ENCODE data around the gene EHBP1L1. TPM values are rescaled to one million over a fixed set of nuclear protein-coding genes. Genes with fewer than 3 reads are reported as not detected.

Gene EHBP1L1
- polyA plus RNA-seq = 100 to 1,000 TPM in 1 of 4 donors, 10 to 100 TPM in 3; 36.1 to 131 (median 62.4) TPM
- long read RNA-seq, donor 1, transcript EHBP1L1-209 (3 exons, 769 nt) = minor isoform, 12 of 63 reads
- long read RNA-seq, donor 1, transcript EHBP1L1-202 (1 exons, 3,169 nt) = major isoform, 38 of 63 reads
- long read RNA-seq, donor 1, partial matches to known transcripts = 12 of 63 reads
- long read RNA-seq, donor 1, other reads (novel, unspliced or antisense) = 0 of 63 reads
- long read RNA-seq, donor 2, transcript EHBP1L1-202 (1 exons, 3,169 nt) = major isoform, 9 of 17 reads
- long read RNA-seq, donor 2, partial matches to known transcripts = 6 of 17 reads
- long read RNA-seq, donor 2, other reads (novel, unspliced or antisense) = 0 of 17 reads
- long read RNA-seq, donor 3, transcript EHBP1L1-202 (1 exons, 3,169 nt) = major isoform, 18 of 43 reads
- long read RNA-seq, donor 3, transcript EHBP1L1-209 (3 exons, 769 nt) = minor isoform, 7 of 43 reads
- long read RNA-seq, donor 3, partial matches to known transcripts = 16 of 43 reads
- long read RNA-seq, donor 3, other reads (novel, unspliced or antisense) = 0 of 43 reads
- long read RNA-seq, donor 4, partial matches to known transcripts = 0 of 1 reads
- long read RNA-seq, donor 4, other reads (novel, unspliced or antisense) = 0 of 1 reads
- long read RNA-seq, donor 5, transcript EHBP1L1-202 (1 exons, 3,169 nt) = major isoform, 9 of 13 reads
- long read RNA-seq, donor 5, partial matches to known transcripts = 0 of 13 reads
- long read RNA-seq, donor 5, other reads (novel, unspliced or antisense) = 0 of 13 reads
- long read RNA-seq, donor 6, transcript EHBP1L1-202 (1 exons, 3,169 nt) = major isoform, 15 of 17 reads
- long read RNA-seq, donor 6, partial matches to known transcripts = 0 of 17 reads
- long read RNA-seq, donor 6, other reads (novel, unspliced or antisense) = 0 of 17 reads
- long read RNA-seq, donor 7 = 0 reads
- long read RNA-seq, donor 8, transcript EHBP1L1-202 (1 exons, 3,169 nt) = major isoform, 11 of 11 reads
- long read RNA-seq, donor 8, partial matches to known transcripts = 0 of 11 reads
- long read RNA-seq, donor 8, other reads (novel, unspliced or antisense) = 0 of 11 reads
- long read RNA-seq, donor 9, transcript EHBP1L1-202 (1 exons, 3,169 nt) = major isoform, 8 of 9 reads
- long read RNA-seq, donor 9, partial matches to known transcripts = 0 of 9 reads
- long read RNA-seq, donor 9, other reads (novel, unspliced or antisense) = 0 of 9 reads
- long read RNA-seq, donor 10, full-length matches to known transcripts = 27 of 44 reads
- long read RNA-seq, donor 10, partial matches to known transcripts = 11 of 44 reads
- long read RNA-seq, donor 10, other reads (novel, unspliced or antisense) = 6 of 44 reads

DNA sequence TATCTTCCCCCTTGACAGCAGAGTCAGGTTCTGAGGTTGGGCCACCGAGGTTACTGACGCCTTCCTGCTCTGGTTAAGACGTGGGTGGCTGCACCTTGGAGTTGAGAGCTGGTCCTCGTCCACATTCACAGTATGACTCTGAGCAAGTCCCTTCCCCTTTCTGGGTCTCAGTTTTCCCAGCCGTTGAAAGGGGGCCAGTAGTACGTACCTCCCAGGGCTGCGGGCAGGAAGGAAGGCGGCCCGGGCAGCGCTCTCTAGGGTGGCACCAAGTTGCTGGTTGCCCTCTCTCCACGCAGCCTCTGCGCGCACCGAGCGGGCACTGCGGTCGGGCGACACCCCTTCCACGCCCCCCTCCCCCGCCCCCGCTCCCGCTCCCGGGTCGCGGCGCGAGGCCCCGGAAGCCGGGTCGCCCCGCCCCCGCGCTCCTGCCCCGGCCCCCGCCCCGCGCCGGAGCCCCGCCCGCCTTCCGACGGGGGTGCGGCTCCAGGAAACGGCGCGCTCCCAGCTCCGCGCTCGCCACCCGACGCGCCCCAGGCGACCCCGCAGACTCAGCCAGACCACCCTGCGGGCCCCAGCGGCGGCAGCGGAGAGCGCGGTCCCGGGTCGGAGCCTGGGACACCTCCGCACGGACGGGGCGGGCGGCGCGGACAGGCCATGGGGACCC is at the start of gene EHBP1L1:
EHBP1L1 (plus strand) TSS at position 486 of the 664 bp plus-strand sequence. CDS start 250 bp downstream, outside the sequence.
- DNase-seq (peak; percentile 82 to 83), FAIRE-seq (no peak)
- H3K4me3 ChIP-seq (ENCODE audit: low read depth in 1 of 3, low read length in 3 of 3) = peak within 1 kb of the TSS; percentile 63 to 94 (median 73)
- peaks cover 4 to 72% (median 15%) of the 10 kb centered on the region in 3 donors for H3K4me1 ChIP-seq (ENCODE audit: control insufficient read depth in 3 of 3, insufficient read depth in 2 of 3, low read depth in 1 of 3, low read length in 2 of 3)
- peaks cover 0 to 43% (median 4%) of the 10 kb centered on the region in 3 donors for H3K36me3 ChIP-seq (ENCODE audit: control insufficient read depth in 3 of 3, insufficient read depth in 2 of 3, low read depth in 1 of 3, low read length in 3 of 3)
- H3K27ac ChIP-seq (ENCODE audit: low read depth in 1 of 3, low read length in 2 of 3) = peak within 1 kb of the TSS; percentile 80 to 95 (median 87)
- no peaks in the 10 kb centered on the region for H3K27me3 ChIP-seq (ENCODE audit: control insufficient read depth in 3 of 3, insufficient read depth in 3 of 3, low read length in 3 of 3)
- H3K9me3 ChIP-seq (ENCODE audit: control insufficient read depth in 2 of 2, insufficient read depth in 1 of 2, low read depth in 1 of 2, low read length in 1 of 2) = no peaks in the 10 kb centered on the region
- 0 to 2% (median 1%) methylated on average over 34 to 69 of the region's 69 CpGs for WGBS, 3 donors

DNA sequence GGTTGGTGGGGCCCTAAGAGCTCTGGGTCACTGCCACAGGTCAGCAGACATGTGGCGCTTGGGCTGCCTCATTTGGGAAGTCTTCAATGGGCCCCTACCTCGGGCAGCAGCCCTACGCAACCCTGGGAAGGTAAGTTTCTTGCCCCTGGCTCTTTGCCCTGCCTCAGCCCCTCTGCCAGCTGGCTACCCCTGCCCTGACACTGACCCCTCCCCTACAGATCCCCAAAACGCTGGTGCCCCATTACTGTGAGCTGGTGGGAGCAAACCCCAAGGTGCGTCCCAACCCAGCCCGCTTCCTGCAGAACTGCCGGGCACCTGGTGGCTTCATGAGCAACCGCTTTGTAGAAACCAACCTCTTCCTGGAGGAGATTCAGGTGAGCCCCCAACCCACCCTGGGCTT is 49.1 kb upstream of the EHBP1L1 start:
- Histone ChIP-seq H3K36me3 (ENCODE audit: control insufficient read depth in 3 of 3, insufficient read depth in 2 of 3, low read depth in 1 of 3, low read length in 3 of 3) (peaks cover 0 to 62% (median 11%) of the 10 kb centered on the region in 3 donors), H3K27me3 (ENCODE audit: control insufficient read depth in 3 of 3, insufficient read depth in 3 of 3, low read length in 3 of 3) (no peaks in the 10 kb centered on the region), H3K27ac (ENCODE audit: low read depth in 1 of 3, low read length in 2 of 3) (no peak overlapping the region), H3K4me3 (ENCODE audit: low read depth in 1 of 3, low read length in 3 of 3) (no peak overlapping the region), H3K4me1 (ENCODE audit: control insufficient read depth in 3 of 3, insufficient read depth in 2 of 3, low read depth in 1 of 3, low read length in 2 of 3) (peaks cover 0 to 35% (median 0%) of the 10 kb centered on the region in 3 donors), H3K9me3 (ENCODE audit: control insufficient read depth in 2 of 2, insufficient read depth in 1 of 2, low read depth in 1 of 2, low read length in 1 of 2) (no peaks in the 10 kb centered on the region)
- FAIRE-seq = no peak
- WGBS, 3 donors = 94 to 97% (median 94%) methylated on average over 8 of the region's 8 CpGs
- DNase-seq = no peak

DNA sequence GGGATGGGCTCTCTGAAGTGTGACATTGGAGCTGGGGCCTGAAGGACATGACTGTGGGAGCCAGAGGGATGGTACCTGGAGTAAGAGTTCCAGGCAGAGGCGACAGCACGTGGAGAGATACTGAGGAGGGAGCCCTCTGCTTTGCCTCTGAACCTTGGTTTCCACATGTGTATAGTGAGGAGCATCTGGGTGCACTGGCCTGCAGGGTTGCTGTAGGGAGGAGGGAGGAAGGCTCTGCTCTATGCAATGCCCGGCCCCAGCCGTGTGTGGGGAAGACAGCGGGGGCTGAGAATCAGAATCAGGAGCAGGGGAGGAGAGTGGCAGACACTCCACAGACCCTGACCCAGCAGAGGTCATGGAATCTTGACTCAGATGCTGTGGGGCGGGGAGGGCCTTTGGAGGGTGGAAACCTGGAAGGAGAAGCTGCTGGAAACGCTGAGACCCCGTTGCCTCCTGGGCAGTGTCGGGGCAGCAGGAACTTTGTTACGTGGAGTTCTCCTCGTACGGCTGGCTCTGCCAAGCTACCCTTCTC is 47.0 kb upstream of the EHBP1L1 start:
- H3K27me3 ChIP-seq (ENCODE audit: control insufficient read depth in 3 of 3, insufficient read depth in 3 of 3, low read length in 3 of 3) = no peaks in the 10 kb centered on the region
- H3K36me3 ChIP-seq (ENCODE audit: control insufficient read depth in 3 of 3, insufficient read depth in 2 of 3, low read depth in 1 of 3, low read length in 3 of 3) = peaks cover 2 to 81% (median 11%) of the 10 kb centered on the region in 3 donors
- no peak overlapping the region for H3K4me3 ChIP-seq (ENCODE audit: low read depth in 1 of 3, low read length in 3 of 3)
- H3K9me3 ChIP-seq (ENCODE audit: control insufficient read depth in 2 of 2, insufficient read depth in 1 of 2, low read depth in 1 of 2, low read length in 1 of 2) = no peaks in the 10 kb centered on the region
- WGBS, 3 donors = 91 to 93% (median 92%) methylated on average over 9 to 12 of the region's 12 CpGs
- no peak for DNase-seq
- H3K4me1 ChIP-seq (ENCODE audit: control insufficient read depth in 3 of 3, insufficient read depth in 2 of 3, low read depth in 1 of 3, low read length in 2 of 3) = peaks cover 0 to 16% (median 0%) of the 10 kb centered on the region in 3 donors
- no peak for FAIRE-seq
- no peak overlapping the region for H3K27ac ChIP-seq (ENCODE audit: low read depth in 1 of 3, low read length in 2 of 3)

DNA sequence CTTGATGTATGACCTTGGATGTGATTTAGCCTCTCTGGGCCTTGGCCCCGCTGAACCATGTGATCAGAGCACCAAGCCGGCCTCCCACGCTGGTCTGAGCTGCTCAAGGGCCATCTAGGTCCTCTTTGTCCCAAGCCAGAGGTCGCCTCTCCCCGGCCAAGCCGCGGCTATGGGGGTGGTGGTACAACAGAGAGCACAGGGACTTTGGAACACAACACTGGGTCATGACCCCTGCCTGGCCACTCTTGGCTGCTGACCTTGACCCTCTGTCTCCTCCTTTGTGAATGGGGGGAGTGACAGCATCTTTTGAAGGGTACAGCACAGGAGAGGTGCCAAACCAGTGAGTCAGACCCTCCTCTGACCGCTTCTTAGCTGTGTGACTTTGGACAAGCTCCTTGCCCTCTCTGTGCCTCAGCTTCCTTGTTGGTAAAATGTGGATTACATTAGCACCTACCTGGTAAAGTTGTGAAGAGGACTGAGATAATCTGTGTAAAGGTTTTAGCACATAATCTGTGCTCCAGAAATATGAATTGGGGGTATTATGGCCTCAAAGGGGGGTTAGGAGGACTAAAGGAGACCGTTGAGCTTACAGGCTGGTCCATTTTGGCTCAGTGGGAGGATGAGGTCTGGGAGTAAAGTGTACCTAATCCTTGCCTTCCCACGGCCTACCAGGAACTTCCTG is 46.2 kb upstream of the EHBP1L1 start:
- no peak overlapping the region for H3K4me3 ChIP-seq (ENCODE audit: low read depth in 1 of 3, low read length in 3 of 3)
- 84 to 87% (median 86%) methylated on average over 10 of the region's 10 CpGs for WGBS, 3 donors
- peaks cover 2 to 85% (median 11%) of the 10 kb centered on the region in 3 donors for H3K36me3 ChIP-seq (ENCODE audit: control insufficient read depth in 3 of 3, insufficient read depth in 2 of 3, low read depth in 1 of 3, low read length in 3 of 3)
- DNase-seq = no peak
- no peak for FAIRE-seq
- H3K27me3 ChIP-seq (ENCODE audit: control insufficient read depth in 3 of 3, insufficient read depth in 3 of 3, low read length in 3 of 3) = no peaks in the 10 kb centered on the region
- H3K27ac ChIP-seq (ENCODE audit: low read depth in 1 of 3, low read length in 2 of 3) = no peak overlapping the region
- peaks cover 0 to 9% (median 0%) of the 10 kb centered on the region in 3 donors for H3K4me1 ChIP-seq (ENCODE audit: control insufficient read depth in 3 of 3, insufficient read depth in 2 of 3, low read depth in 1 of 3, low read length in 2 of 3)
- H3K9me3 ChIP-seq (ENCODE audit: control insufficient read depth in 2 of 2, insufficient read depth in 1 of 2, low read depth in 1 of 2, low read length in 1 of 2) = no peaks in the 10 kb centered on the region

DNA sequence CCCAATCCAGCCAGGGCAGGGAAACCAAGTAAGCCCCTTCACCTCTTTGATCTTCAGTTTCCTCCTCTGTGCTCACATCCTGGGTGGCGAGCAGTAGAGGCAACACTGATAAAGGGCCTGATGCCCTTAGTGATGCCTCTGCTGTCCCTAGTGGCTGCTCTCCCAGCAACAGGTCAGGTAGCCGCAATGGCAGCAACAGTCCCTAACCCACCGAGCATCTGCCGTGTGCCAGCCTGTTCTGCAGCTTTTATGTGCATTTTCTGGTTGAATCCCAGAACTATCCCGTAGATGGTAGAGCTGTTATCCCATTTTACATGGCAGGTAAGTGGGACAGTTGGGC is 45.7 kb upstream of the EHBP1L1 start:
- FAIRE-seq (no peak), DNase-seq (no peak)
- Histone ChIP-seq H3K36me3 (ENCODE audit: control insufficient read depth in 3 of 3, insufficient read depth in 2 of 3, low read depth in 1 of 3, low read length in 3 of 3) (peaks cover 5 to 90% (median 11%) of the 10 kb centered on the region in 3 donors), H3K4me3 (ENCODE audit: low read depth in 1 of 3, low read length in 3 of 3) (no peak overlapping the region), H3K27ac (ENCODE audit: low read depth in 1 of 3, low read length in 2 of 3) (no peak overlapping the region), H3K4me1 (ENCODE audit: control insufficient read depth in 3 of 3, insufficient read depth in 2 of 3, low read depth in 1 of 3, low read length in 2 of 3) (peaks cover 0 to 9% (median 0%) of the 10 kb centered on the region in 3 donors), H3K27me3 (ENCODE audit: control insufficient read depth in 3 of 3, insufficient read depth in 3 of 3, low read length in 3 of 3) (no peaks in the 10 kb centered on the region), H3K9me3 (ENCODE audit: control insufficient read depth in 2 of 2, insufficient read depth in 1 of 2, low read depth in 1 of 2, low read length in 1 of 2) (no peaks in the 10 kb centered on the region)
- WGBS, 3 donors = 83 to 87% (median 87%) methylated on average over 5 of the region's 5 CpGs

DNA sequence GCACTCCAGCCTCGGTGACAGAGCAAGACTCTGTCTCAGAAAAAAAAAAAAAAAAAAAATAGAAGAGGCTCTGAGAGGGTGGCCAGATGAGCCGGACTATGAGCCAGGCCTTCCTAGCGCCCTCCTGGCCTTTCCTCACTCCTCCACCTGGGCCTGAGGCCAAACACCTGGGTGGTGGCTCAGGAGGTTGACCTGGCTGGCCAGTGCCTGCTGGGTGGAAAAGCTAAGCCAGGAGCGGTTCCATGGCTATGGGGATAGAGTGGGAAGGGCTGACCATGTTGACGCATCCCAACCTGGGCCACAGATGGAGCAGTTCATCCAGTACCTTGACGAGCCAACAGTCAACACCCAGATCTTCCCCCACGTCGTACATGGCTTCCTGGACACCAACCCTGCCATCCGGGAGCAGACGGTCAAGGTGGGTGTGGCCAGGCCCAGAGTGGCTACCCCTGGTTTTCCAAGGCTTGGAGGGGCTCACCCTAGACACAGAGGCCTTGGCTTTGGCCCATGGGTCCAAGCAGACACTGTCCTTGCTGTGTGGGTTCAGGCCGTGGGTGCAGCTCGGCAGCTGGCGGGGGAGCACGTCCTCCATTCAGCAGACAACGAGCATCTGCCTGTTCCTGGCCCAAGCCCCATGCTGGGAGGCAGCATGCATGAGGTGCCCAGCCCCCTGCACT is 43.3 kb upstream of the EHBP1L1 start:
- peaks cover 9 to 93% (median 11%) of the 10 kb centered on the region in 3 donors for H3K36me3 ChIP-seq (ENCODE audit: control insufficient read depth in 3 of 3, insufficient read depth in 2 of 3, low read depth in 1 of 3, low read length in 3 of 3)
- no peak overlapping the region for H3K27ac ChIP-seq (ENCODE audit: low read depth in 1 of 3, low read length in 2 of 3)

DNA sequence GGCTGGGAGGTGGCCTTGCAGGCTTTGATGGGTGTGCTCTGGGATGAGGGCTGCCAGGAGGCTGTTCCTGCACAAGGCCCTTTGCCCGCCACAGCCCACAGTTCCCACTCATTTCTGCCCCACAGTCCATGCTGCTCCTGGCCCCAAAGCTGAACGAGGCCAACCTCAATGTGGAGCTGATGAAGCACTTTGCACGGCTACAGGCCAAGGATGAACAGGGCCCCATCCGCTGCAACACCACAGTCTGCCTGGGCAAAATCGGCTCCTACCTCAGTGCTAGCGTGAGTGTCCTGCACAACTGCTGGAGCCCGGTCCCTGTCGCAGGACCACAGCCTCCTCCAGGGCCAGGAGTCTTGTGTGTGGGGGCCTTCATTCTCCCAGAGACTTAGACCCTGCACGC is 40.8 kb upstream of the EHBP1L1 start:
- H3K4me1 ChIP-seq (ENCODE audit: control insufficient read depth in 3 of 3, insufficient read depth in 2 of 3, low read depth in 1 of 3, low read length in 2 of 3) = peaks cover 0 to 10% (median 0%) of the 10 kb centered on the region in 3 donors
- FAIRE-seq (no peak), DNase-seq (no peak)
- 88 to 91% (median 90%) methylated on average over 9 of the region's 9 CpGs for WGBS, 3 donors
- H3K27ac ChIP-seq (ENCODE audit: low read depth in 1 of 3, low read length in 2 of 3) = no peak overlapping the region
- H3K36me3 ChIP-seq (ENCODE audit: control insufficient read depth in 3 of 3, insufficient read depth in 2 of 3, low read depth in 1 of 3, low read length in 3 of 3) = peaks cover 10 to 87% (median 11%) of the 10 kb centered on the region in 3 donors
- no peaks in the 10 kb centered on the region for H3K9me3 ChIP-seq (ENCODE audit: control insufficient read depth in 2 of 2, insufficient read depth in 1 of 2, low read depth in 1 of 2, low read length in 1 of 2)
- no peaks in the 10 kb centered on the region for H3K27me3 ChIP-seq (ENCODE audit: control insufficient read depth in 3 of 3, insufficient read depth in 3 of 3, low read length in 3 of 3)
- no peak overlapping the region for H3K4me3 ChIP-seq (ENCODE audit: low read depth in 1 of 3, low read length in 3 of 3)

More for the DNA sequence above, 43.3 kb upstream of the EHBP1L1 start:
- 87 to 91% (median 87%) methylated on average over 14 to 15 of the region's 15 CpGs for WGBS, 3 donors
- FAIRE-seq (no peak), DNase-seq (no peak)
- Histone ChIP-seq H3K27me3 (ENCODE audit: control insufficient read depth in 3 of 3, insufficient read depth in 3 of 3, low read length in 3 of 3) (no peaks in the 10 kb centered on the region), H3K4me3 (ENCODE audit: low read depth in 1 of 3, low read length in 3 of 3) (no peak overlapping the region), H3K9me3 (ENCODE audit: control insufficient read depth in 2 of 2, insufficient read depth in 1 of 2, low read depth in 1 of 2, low read length in 1 of 2) (no peaks in the 10 kb centered on the region), H3K4me1 (ENCODE audit: control insufficient read depth in 3 of 3, insufficient read depth in 2 of 3, low read depth in 1 of 3, low read length in 2 of 3) (no peaks in the 10 kb centered on the region)
